ENCODE results near the gene NIPA2.

DNA sequence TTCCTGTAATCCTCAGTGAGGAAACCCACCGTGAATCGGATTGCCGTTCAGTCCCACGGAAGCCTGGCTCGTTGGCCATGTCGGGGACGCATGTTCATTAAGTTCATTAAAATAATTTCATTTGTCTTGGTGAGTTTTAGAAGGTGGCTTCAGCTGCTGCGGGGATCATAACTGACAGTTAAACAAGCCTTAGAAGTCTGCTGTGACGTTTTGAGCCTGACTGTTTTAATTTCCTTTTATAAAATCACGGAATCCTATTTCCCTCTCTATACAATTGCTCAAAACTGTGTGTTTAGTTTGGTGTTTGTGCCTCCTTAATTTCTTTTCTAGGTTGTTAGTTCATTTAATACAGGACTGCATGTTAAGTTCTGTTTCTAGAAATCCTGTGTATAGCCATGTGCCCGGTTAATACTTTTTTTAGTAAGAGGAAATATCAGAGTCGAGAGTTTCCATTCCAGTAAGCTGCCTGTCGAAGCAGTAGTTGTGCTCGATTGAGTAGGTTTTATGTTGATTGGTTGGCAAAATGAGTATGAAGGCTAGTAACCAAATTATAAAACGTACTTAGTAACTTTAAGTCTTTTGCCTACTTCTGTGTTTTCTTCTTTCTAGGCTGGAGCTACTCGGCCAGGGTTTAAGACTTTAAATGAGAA, 705 bp downstream of the NIPA2 start:
- no peak for TF ChIP-seq POLR2AphosphoS5 (IDR thresholded peaks at IDR 0.05; ENCODE audit: low read depth, low read length)
- TF ChIP-seq POLR2A (IDR thresholded peaks at IDR 0.05; ENCODE audit: low read depth, low read length) = no peak
